ENCODE results near the gene USP3.
"Not testable (repeated sequence)": the region's sequence is repeated elsewhere in the genome, so short reads cannot be mapped to it uniquely, and the experiment has no call there.

Gene USP3

DNA sequence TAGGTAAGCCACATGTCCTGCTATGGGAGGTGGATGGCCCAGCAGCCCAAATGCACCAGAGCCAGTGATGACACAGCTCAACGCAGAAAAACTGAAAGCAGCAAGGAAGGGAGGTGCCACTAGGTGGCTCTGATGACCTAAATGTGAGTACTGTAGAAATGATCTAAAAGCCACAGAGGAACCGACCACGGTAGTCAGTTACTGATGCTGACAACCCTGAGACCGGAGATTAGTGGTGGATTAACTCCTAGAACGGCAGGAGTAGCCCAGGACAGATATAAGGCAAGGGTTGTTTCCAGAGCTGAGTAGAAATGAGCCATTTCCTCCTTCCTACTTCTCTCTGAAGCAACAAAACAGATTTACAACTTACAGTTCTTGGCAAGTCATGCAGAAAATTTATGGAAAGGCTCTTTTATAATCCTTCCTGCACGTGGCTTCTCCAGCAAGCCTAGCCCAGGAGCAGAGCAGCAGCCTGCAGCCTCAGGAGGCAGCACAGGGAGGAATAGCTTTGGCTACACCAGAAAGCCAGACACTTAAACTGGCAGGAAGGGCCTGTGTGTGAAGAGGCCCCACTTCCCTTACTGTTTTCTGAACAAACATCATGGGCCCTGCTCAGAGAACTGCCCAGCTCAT lies 105.9 kb downstream of the USP3 start:
- DNase-seq = peak; percentile 74 to 77 (median 75)

DNA sequence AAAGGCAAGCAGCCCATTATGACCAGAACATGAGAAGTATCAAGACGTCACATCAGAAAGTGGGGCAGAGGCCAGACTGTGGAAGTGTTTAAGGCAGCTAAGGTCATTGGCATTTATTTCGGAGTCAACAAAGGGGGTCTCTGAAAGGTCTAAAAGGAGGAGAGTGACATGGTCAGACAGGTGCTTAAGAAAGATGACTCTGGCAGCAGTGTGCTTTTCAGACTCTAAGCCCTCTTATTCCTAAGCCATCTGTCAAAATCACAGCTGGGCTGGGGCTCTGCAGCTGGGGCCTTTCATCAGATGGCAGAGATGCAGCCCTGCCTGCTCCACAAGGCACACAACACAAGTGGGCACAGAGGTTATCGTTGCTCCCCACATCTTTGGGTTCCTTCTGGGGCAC lies 106.8 kb downstream of the USP3 start:
- no peak for DNase-seq

DNA sequence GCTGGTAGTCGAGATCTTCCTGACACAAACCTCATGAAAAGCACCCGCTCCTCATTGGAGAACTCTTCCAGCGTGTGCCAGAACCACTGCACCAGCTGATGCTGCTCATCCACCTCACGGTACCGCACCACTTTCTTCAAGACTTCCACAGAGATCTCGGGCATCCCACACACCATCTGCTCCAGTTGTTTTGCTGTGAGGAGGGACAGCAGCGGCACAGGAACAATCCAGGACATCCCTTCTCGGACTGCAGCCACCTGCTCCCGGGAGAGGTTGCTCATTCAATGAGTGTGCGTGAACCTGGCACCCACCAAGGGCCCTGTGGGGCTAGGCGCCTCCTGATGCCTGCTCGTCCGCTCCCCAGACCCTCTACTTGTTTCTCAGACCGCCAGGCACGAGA lies 107.9 kb downstream of the USP3 start:
- no peak for DNase-seq

DNA sequence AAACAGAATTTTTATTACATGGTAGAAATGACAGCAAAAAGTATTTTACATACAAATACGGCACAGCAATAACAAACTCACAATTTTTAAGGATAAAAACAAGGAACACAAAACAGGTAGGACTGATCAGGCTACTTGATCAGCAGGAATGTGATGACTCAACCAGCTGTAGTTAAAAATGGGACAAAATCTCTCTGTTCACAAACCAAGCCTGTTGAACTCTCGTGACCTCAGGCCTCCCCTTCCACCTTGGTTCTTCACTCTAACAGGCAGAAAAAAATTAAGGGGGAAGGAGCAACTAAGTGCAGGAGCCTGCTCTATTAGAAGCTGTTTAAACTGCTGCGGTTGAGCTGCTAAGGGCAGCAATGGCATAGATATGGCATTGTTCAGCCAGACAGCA lies 111.5 kb downstream of the USP3 start:
- no peak for DNase-seq

DNA sequence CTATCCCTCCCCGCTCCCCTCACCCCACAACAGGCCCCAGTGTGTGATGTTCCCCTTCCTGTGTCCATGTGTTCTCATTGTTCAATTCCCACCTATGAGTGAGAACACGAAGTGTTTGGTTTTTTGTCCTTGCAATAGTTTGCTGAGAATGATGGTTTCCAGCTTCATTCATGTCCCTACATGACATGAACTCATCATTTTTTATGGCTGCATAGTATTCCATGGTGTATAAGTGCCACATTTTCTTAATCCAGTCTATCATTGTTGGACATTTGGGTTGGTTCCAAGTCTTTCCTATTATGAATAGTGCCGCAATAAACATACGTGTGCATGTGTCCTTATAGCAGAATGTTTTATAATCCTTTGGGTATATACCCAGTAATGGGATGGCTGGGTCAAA lies 112.8 kb downstream of the USP3 start:
- DNase-seq = not testable (repeated sequence)

DNA sequence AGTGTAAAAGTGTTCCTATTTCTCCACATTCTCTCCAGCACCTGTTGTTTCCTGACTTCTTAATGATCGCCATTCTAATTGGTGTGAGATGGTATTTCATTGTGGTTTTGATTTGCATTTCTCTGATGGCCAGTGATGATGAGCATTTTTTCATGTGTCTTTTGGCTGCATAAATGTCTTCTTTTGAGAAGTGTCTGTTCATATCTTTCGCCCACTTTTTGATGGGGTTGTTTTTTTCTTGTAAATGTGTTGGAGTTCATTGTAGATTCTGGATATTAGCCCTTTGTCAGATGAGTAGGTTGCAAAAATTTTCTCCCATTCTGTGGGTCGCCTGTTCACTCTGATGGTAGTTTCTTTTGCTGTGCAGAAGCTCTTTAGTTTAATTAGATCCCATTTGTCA lies 113.2 kb downstream of the USP3 start:
- not testable (repeated sequence) for DNase-seq

DNA sequence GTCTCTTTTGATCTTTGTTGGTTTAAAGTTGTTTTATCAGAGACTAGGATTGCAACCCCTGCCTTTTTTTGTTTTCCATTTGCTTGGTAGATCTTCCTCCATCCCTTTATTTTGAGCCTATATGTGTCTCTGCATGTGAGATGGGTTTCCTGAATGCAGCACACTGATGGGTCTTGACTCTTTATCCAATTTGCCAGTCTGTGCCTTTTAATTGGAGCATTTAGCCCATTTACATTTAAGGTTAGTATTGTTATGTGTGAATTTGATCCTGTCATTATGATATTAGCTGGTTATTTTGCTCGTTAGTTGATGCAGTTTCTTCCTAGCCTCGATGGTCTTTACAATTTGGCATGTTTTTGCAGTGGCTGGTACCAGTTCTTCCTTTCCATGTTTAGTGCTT lies 116.4 kb downstream of the USP3 start:
- DNase-seq = not testable (repeated sequence)

DNA sequence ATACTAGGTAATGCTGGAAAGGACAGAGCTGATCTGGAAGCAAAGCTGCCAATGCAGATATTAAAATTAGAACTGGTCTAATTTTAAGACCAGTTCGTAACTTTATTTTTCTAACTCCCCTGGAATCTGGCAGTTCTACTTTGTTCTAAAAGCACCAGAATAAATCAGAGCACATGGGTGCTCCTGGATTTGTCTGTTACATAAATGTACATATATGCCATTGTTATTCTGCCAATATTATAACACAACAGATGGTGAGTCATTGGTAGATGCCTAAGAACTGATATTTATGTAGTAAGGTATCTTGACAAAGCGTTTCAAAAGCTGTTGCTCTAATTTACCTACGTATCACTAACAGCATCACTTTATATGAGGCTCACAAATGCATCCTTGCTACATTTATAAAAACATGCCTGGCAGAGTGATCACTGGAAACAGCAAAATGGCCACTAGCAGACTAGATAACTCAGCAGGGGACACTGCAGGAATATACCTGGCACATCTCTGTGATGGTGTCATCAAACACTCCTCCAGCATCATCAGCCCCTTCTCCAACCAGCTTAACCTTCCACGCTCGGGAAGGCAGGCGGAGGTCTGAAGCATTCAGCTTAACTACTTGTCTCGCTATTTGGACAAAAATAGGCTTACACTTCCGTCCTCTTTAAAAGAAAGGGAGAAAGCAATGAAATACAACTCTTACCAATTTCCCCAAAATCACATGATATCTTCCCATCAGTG lies 119.0 kb downstream of the USP3 start:
- no peak for DNase-seq

DNA sequence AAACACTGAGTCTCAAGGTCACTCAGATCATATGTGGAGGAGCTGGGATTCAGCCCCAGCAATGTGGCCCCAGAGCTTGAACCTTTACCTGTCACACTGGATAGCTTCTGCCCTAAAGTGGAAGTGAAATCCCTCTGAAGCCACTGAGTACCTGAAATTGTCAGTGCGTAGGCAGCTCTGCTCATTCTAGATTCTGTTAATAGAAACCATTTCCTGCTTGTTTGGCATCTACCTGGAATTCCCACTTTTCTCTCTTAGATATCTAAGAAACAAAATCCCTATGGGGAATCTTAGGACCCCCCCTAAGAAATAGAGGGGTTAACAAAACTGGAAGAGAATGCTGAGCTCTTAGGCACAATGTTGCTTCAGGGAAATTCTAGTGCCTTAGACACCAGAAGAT lies 122.6 kb downstream of the USP3 start:
- DNase-seq = no peak

DNA sequence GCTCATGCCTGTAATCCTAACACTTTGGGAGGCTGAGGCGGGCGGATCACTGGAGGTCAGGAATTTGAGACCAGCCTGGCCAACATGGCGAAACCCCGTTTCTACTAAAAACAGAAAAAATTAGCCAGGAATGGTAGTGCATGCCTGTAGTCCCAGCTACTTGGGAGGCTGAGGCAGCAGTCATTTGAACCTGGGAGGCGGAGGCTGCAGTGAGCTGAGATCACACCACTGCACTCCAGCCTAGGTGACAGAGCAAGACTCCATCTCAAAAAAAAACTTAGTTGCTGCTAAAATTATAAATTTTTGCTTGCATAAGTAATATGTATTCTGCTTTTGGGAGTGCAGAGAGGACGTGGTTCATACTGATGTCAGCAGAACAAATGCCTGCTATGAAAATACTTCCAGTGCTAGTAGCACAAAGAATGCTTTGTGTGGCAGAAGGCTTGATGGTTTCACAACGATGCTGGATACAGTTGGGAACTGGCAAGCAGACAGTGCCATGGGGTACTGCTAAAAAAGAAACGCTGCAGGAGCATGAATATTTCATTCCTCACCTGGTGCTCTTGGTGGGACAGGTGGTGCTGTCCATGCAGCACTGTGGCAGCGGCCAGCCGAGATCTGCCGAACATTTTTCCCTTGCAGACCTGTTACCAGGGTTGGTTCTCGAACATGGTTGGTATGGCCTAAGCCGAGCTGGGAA lies 123.9 kb downstream of the USP3 start:
- peak in 1 of 4 experiments; percentile 11 for DNase-seq

DNA sequence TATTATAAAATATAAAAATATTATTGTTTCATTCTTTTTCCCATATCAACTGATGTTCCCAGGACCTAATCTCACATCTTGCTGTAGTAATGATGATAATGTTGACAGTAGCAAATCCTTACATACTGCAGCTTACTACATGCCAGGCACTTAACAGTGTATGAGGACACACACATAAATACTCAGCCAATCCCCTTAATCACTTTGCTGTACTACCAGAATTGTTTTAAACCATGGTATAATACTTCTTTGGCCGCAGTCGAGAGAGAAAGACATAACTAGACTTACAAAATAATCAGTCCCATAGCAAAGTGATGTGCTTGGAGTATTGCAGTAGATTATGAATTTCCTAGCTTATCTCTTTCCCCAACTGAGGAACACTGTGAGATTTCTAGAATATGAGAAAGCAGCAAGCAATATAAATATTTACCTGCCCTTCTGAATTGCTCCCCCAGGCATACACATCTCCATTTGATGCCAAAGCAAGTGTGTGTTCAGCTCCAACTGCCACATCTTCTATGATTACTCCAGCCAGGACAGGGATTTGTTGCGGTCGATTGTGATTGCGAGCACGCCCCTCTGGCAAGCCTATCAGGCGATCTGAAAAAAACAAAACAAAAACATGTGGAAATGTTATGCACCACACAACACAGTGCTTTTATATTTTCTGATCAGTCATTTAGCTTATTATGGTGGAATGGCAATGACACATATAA lies 125.8 kb downstream of the USP3 start:
- DNase-seq = no peak

DNA sequence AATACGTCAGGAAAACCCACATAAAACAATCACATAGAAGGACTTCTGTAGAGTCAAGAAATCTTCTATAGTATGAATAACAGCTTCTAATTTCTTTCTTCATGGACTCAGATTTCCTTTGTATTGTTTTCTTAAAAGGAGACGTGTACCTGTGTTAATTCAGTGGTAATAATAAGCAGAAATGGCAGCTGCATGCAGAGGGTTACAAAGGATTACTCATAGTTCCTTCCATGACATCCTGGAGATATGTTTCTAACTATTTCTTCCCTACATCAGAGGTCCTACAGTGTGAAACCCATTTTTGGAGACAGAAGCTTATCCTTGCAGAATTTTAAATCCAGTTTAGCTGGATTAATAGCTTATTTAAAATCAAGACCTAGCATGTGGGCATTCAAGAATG lies 128.9 kb downstream of the USP3 start:
- no peak for DNase-seq

DNA sequence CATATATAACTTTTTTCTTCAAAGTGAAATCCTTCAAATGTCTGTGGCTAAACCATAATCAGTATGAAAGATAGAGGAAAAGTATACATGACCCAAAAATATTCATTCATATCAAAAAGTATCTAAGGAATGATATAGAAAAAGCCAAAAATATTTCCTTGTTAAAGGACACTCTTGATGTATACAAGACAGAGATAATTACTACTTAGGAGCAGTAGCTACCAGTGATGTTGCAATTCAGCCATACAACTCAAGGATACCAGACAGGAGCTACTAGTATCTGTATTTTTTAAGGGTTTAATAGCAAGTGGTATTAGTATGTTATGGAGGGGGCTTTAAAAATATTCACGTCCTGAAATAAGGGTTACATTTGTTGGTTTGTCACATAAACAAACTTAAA lies 129.8 kb downstream of the USP3 start:
- no peak for DNase-seq

DNA sequence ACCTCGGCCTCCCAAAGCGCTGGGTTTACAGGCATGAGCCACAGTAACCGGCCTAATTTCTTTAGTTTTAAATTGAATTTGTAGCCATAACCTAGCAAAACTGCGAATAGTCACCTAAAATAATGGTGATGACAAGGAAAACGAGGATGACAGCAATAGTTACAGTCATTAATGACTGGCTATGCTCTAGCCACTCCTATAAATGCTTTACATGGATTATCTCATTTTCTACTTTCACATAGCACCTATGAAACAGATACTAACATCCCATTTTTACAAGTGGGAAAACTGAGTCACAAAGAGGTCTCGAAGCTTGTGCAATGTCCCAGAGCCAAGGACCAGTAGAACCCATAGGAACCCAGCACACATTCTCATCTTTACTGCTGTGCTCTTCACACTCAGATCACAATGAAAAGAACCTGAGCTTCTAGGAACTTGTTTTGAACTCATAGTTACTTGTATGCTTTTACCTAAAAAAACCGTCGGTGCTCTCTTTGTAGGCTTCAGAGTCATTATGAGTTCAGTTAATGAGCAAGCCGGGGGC lies 132.2 kb downstream of the USP3 start:
- no peak for DNase-seq

DNA sequence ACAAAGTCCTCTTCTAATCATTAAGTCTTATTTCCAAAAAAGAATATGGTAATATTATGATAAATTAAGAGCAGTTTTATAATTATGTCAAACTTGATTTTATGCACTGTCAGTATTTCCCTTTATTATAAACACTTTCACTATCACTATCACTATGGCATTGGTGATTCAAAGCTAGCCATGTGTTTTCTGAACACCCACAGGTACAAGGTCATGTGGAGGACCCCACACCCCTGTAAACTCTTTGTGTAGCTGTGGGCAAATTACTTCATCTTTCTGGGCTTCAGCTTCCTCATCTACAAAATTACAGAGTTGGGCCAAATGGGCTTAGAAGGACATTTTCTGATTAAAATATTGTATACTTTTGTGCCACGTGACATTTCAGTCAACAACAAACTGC lies 134.4 kb downstream of the USP3 start:
- DNase-seq = peak; percentile 21 to 46 (median 36)

DNA sequence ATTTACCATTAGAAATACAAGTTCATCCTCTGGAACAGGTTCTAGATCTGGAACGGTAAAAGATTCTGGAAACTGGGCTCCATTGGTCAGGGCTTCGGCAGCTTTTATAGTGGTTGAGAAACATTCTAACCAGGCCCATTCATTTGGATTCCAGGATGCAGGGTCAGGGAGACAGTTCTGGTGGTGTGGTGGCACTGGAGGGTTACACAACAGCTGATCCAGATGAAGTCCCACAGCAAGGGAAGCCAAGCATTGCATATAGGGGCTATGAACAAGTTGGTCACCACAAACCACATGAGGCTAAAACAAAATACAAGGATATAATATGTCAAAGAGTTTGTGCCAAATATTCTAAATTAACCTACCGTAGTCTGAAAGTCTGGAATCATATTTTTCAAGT lies 135.8 kb downstream of the USP3 start:
- DNase-seq = no peak

All from suppressor macrophage (primary cell).